H1 (cell line): ENCODE measurements around the gene PRKN. TPM values are rescaled to one million over a fixed set of nuclear protein-coding genes. Genes with fewer than 3 reads are reported as not detected.

Source experiments
- CTCF ChIA-PET: fragments of 300-600 bp; sonication (Branson Sonifier 250); formaldehyde crosslinking; loops from one replicate; lab custom pipeline; 2021; ENCODE audit not compliant: partially characterized antibody; lab: Charles Lee
- POLR2A ChIA-PET: fragments of 300-600 bp; sonication (Branson Sonifier 250); formaldehyde crosslinking; loops from one replicate; lab custom pipeline; 2021; ENCODE audit warnings: inconsistent platforms; ENCODE audit not compliant: partially characterized antibody; lab: Charles Lee
- DNase-seq, 2 experiments: peaks; one replicate each; pipeline versions ENCODE4 v3.0.0 to v3.0.0-alpha.2; 2010 to 2022; ENCODE audit warnings: low spot score in 2 of 2, low read depth in 1 of 2, mixed read lengths in 1 of 2
- FAIRE-seq: peaks from 2 replicates; lab custom pipeline; 2011; peaks lifted over from hg19 to GRCh38; lab: Jason Lieb, UNC
- H2AFZ ChIP-seq: 2 replicates; pipeline ENCODE4 v1.8.1; 2012; ENCODE audit warnings: low read length, inconsistent platforms
- H2AK5ac ChIP-seq: 2 replicates; pipeline ENCODE4 v1.6.1; 2013; ENCODE audit warnings: low read depth, low read length
- H2BK120ac ChIP-seq: replicated peaks from 2 replicates; pipeline ENCODE3; 2013; ENCODE audit warnings: low read depth, low read length, inconsistent platforms
- H2BK12ac ChIP-seq: 2 replicates; pipeline ENCODE4 v1.6.1; 2013; ENCODE audit warnings: low read depth, low read length
- H2BK15ac ChIP-seq: 2 replicates; pipeline ENCODE4 v1.6.1; 2013; ENCODE audit warnings: low read length
- H2BK20ac ChIP-seq: 2 replicates; pipeline ENCODE4 v1.6.1; 2013; ENCODE audit warnings: low read length
- H2BK5ac ChIP-seq: 2 replicates; pipeline ENCODE4 v1.6.1; 2013; ENCODE audit warnings: low read depth, low read length
- H3K14ac ChIP-seq: 2 replicates; pipeline ENCODE4 v1.6.1; 2013; ENCODE audit warnings: inconsistent platforms; ENCODE audit not compliant: insufficient read length
- H3K18ac ChIP-seq: 2 replicates; pipeline ENCODE4 v1.6.1; 2013; ENCODE audit warnings: low read length; ENCODE audit errors: extremely low read depth
- H3K23ac ChIP-seq: 2 replicates; pipeline ENCODE4 v1.6.1; 2013; ENCODE audit warnings: inconsistent platforms; ENCODE audit not compliant: insufficient read length
- H3K23me2 ChIP-seq: 2 replicates; pipeline ENCODE4 v1.6.1; 2013; ENCODE audit warnings: low read depth, low read length
- H3K27ac ChIP-seq: 2 replicates; pipeline ENCODE4 v1.6.1; 2011; ENCODE audit warnings: low read depth, low read length, inconsistent platforms
- H3K27me3 ChIP-seq, 4 experiments: replicated peaks in 1 of 4; 1 replicate in 1 of 4; 2 replicates in 3 of 4; pipeline versions ENCODE4 v1.6.1 to v1.8.1; 2011 to 2013; ENCODE audit warnings: low read length in 3 of 4, mild to moderate bottlenecking in 3 of 4, inconsistent platforms in 2 of 4, mixed read lengths in 2 of 4, moderate library complexity in 1 of 4; ENCODE audit not compliant: control insufficient read depth in 3 of 4, insufficient read depth in 3 of 4; ENCODE audit errors: extremely low read depth in 1 of 4
- H3K36me3 ChIP-seq, 4 experiments: 2 replicates each; pipeline versions ENCODE4 v1.6.1 to v1.8.1; 2011 to 2013; ENCODE audit warnings: mild to moderate bottlenecking in 4 of 4, low read length in 3 of 4, moderate library complexity in 2 of 4, control low read depth in 1 of 4, inconsistent platforms in 1 of 4; ENCODE audit not compliant: insufficient read depth in 4 of 4, control insufficient read depth in 2 of 4
- H3K4ac ChIP-seq: replicated peaks from 2 replicates; pipeline ENCODE3; 2013; ENCODE audit warnings: low read length, low read depth, mixed read lengths, inconsistent platforms; ENCODE audit not compliant: insufficient read length
- H3K4me1 ChIP-seq, 4 experiments: replicated peaks in 1 of 4; 1 replicate in 1 of 4; 2 replicates in 3 of 4; pipeline versions ENCODE4 v1.6.1 to v1.8.1; 2011 to 2013; ENCODE audit warnings: low read length in 3 of 4, inconsistent platforms in 2 of 4, mixed read lengths in 1 of 4; ENCODE audit not compliant: insufficient read depth in 4 of 4, control insufficient read depth in 3 of 4
- H3K4me2 ChIP-seq, 2 experiments: 2 replicates each; pipeline versions ENCODE4 v1.6.1 to v1.8.1; 2011 to 2013; ENCODE audit warnings: low read depth in 2 of 2, low read length in 2 of 2, control low read depth in 1 of 2, inconsistent platforms in 1 of 2, mild to moderate bottlenecking in 1 of 2; ENCODE audit not compliant: insufficient read depth in 1 of 2
- H3K4me3 ChIP-seq, 4 experiments: fragments of 200-600, 300-600 bp in 1 of 4; sonication (generic), shearing (Covaris generic), sonication (Bioruptor Twin) in 1 of 4; 2 replicates each; pipeline versions ENCODE4 v1.5.1 to v1.8.1; 2011 to 2016; ENCODE audit warnings: low read length in 4 of 4, low read depth in 3 of 4, control low read depth in 2 of 4, inconsistent platforms in 2 of 4, mild to moderate bottlenecking in 2 of 4, mixed read lengths in 1 of 4, moderate library complexity in 1 of 4; ENCODE audit not compliant: insufficient read depth in 2 of 4; ENCODE audit errors: extremely low read depth in 1 of 4
- H3K56ac ChIP-seq: replicated peaks from 2 replicates; pipeline ENCODE3; 2013; ENCODE audit warnings: low read depth, mild to moderate bottlenecking, mixed read lengths, low read length, inconsistent platforms; ENCODE audit not compliant: insufficient read length
- H3K79me1 ChIP-seq: 2 replicates; pipeline ENCODE4 v1.6.1; 2013; ENCODE audit warnings: low read depth, low read length, control low read depth
- H3K79me2 ChIP-seq, 2 experiments: 2 replicates each; pipeline versions ENCODE4 v1.6.1 to v1.8.1; 2012 to 2013; ENCODE audit warnings: low read length in 2 of 2, mild to moderate bottlenecking in 2 of 2, inconsistent platforms in 1 of 2; ENCODE audit not compliant: insufficient read depth in 2 of 2, control insufficient read depth in 1 of 2
- H3K9ac ChIP-seq, 4 experiments: replicated peaks in 1 of 4; 1 replicate in 1 of 4; 2 replicates in 3 of 4; pipeline versions ENCODE4 v1.6.1 to v1.8.1; 2011 to 2013; ENCODE audit warnings: low read depth in 3 of 4, low read length in 3 of 4, control low read depth in 2 of 4, mild to moderate bottlenecking in 2 of 4, moderate library complexity in 2 of 4, inconsistent platforms in 1 of 4; ENCODE audit errors: extremely low read depth in 1 of 4
- H3K9me3 ChIP-seq, 2 experiments: 2 replicates each; pipeline versions ENCODE4 v1.6.1 to v1.8.1; 2012 to 2013; ENCODE audit warnings: mild to moderate bottlenecking in 2 of 2, moderate library complexity in 2 of 2, control low read depth in 1 of 2, inconsistent platforms in 1 of 2, low read depth in 1 of 2, low read length in 1 of 2, mixed read lengths in 1 of 2; ENCODE audit not compliant: insufficient read depth in 2 of 2
- H4K20me1 ChIP-seq, 2 experiments: replicated peaks in 1 of 2; 2 replicates each; pipeline versions ENCODE3 to v1.8.1; 2011 to 2013; ENCODE audit warnings: inconsistent platforms in 2 of 2, low read length in 2 of 2, mild to moderate bottlenecking in 1 of 2; ENCODE audit not compliant: insufficient read depth in 2 of 2, control insufficient read depth in 1 of 2
- H4K5ac ChIP-seq: 2 replicates; pipeline ENCODE4 v1.6.1; 2013; ENCODE audit warnings: low read length, low read depth, mixed read lengths, inconsistent platforms; ENCODE audit not compliant: insufficient read length
- H4K8ac ChIP-seq: 2 replicates; pipeline ENCODE4 v1.8.0; 2013; ENCODE audit warnings: mild to moderate bottlenecking, moderate library complexity, low read length, inconsistent platforms; ENCODE audit not compliant: insufficient read depth; ENCODE audit errors: extremely low read depth
- H4K91ac ChIP-seq: replicated peaks from 2 replicates; pipeline ENCODE3; 2013; ENCODE audit warnings: low read length, mixed read lengths, inconsistent platforms; ENCODE audit not compliant: insufficient read length
- ASH2L ChIP-seq: fragments of 200-600, 300-600 bp; sonication (generic); IDR thresholded peaks from one replicate; pipeline ENCODE4 v1.7.1; 2017; ENCODE audit warnings: low read length
- E2F6 ChIP-seq: IDR thresholded peaks from 2 replicates; pipeline ENCODE4 v1.6.1; 2012; ENCODE audit warnings: inconsistent platforms
- EGR1 ChIP-seq: IDR thresholded peaks from 2 replicates; pipeline ENCODE4 v1.6.1; 2011; ENCODE audit warnings: low read depth, low read length, borderline replicate concordance
- POLR2AphosphoS5 ChIP-seq: IDR thresholded peaks from 2 replicates; pipeline ENCODE4 v1.6.1; 2011; ENCODE audit warnings: low read depth, low read length
- RAD21 ChIP-seq, 2 experiments: IDR thresholded peaks in 1 of 2; conservative IDR thresholded peaks in 1 of 2; 2 replicates each; pipeline ENCODE4 v1.6.1; 2011; ENCODE audit warnings: low read depth in 2 of 2, low read length in 2 of 2, improper control_type of control experiment in 1 of 2, inconsistent platforms in 1 of 2, mild to moderate bottlenecking in 1 of 2, moderate library complexity in 1 of 2
- SAP30 ChIP-seq: fragments of 300-600 bp; sonication (generic); IDR thresholded peaks from 2 replicates; pipeline ENCODE4 v1.7.1; 2012; ENCODE audit warnings: low read length, moderate library complexity, mild to moderate bottlenecking, inconsistent platforms; ENCODE audit not compliant: insufficient read depth, insufficient replicate concordance
- TAF1 ChIP-seq: IDR thresholded peaks from 2 replicates; pipeline ENCODE4 v1.6.1; 2011; ENCODE audit warnings: mild to moderate bottlenecking, low read depth, low read length
- YY1 ChIP-seq: IDR thresholded peaks from 2 replicates; pipeline ENCODE4 v1.6.1; 2011; ENCODE audit warnings: low read depth, mild to moderate bottlenecking, low read length
- WGBS, 2 experiments: shearing (Covaris generic) in 1 of 2; methylation state at CpG; one replicate each; pipeline versions ENCODE4 v1.1.6 to v1.1.7; 2013 to 2015; ENCODE audit warnings: low lambda C conversion rate in 2 of 2, mixed read lengths in 2 of 2, inconsistent platforms in 1 of 2, low coverage in 1 of 2, missing lambda C conversion rate in 1 of 2; ENCODE audit not compliant: insufficient replicate concordance in 2 of 2, insufficient coverage in 1 of 2, insufficient read length in 1 of 2; ENCODE audit errors: extremely low coverage in 1 of 2, missing lambda C conversion rate in 1 of 2; 5-methylcytosine and 5-hydroxymethylcytosine counted together
- polyA plus RNA-seq, 7 experiments: library from polyadenylated mRNA; depleted of rRNA in 3 of 7; stranded (reverse) in 5 of 7; unstranded in 2 of 7; fragments of >200 nt in 5 of 7; fragments of 200-250 nt in 2 of 7; gene quantifications; 1 replicate in 5 of 7; 2 replicates in 1 of 7; 4 replicates in 1 of 7; pipeline versions ENCODE4 v1.2.1 to v1.2.3, GENCODE V29; 2011 to 2013; ENCODE audit warnings: missing spikeins in 2 of 7, mixed read lengths in 2 of 7
- total RNA-seq: library from RNA; stranded (reverse); fragmentation: NEBNext Ultra II Directional; extraction: Animal tissue kit (Norgen Biotek cat#: 25700); gene quantifications from 2 replicates; pipeline ENCODE4 v1.2.1, GENCODE V29; 2021

The PRKN gene
- total and polyA plus RNA-seq, 2 of the 8 experiments (the other 6 are each of a cell fraction or from before 2014, with no cell fraction given) = 0.13 to 0.29 TPM

GRCh38 chr6:161594412-161594811, 1133.2 kb downstream of the PRKN start:
- H3K23me2 ChIP-seq = no peaks in the 10 kb centered on the region
- H4K91ac ChIP-seq = no peak overlapping the region
- no peaks in the 10 kb centered on the region for H3K9me3 ChIP-seq
- H2BK12ac ChIP-seq = no peak overlapping the region
- no peak for FAIRE-seq
- H3K14ac ChIP-seq = no peak overlapping the region
- H3K79me1 ChIP-seq = no peaks in the 10 kb centered on the region
- no peak overlapping the region for H4K5ac ChIP-seq
- no peak overlapping the region for H3K18ac ChIP-seq
- H2AFZ ChIP-seq = no peak overlapping the region
- H3K9ac ChIP-seq = no peak overlapping the region
- ChIA-PET CTCF (interaction anchor here (0.7 kb wide), 1 partner anchor 18 kb away, joined by 3 read pairs; no protein-coding TSS in a partner anchor), POLR2A (no interaction called here)
- H2BK15ac ChIP-seq = no peak overlapping the region
- no peaks in the 10 kb centered on the region for H3K79me2 ChIP-seq
- TF ChIP-seq YY1 = no peak
- no peak for TF ChIP-seq TAF1
- TF ChIP-seq SAP30 = no peak
- TF ChIP-seq EGR1 = no peak
- no peak for TF ChIP-seq ASH2L
- no peak for TF ChIP-seq E2F6
- TF ChIP-seq POLR2AphosphoS5 = no peak
- no peak for TF ChIP-seq RAD21 (IDR thresholded peaks at IDR 0.05 in 1 of 2, conservative IDR thresholded peaks at IDR 0.05 in 1 of 2; ENCODE audit: low read depth in 2 of 2, low read length in 2 of 2)
- no peak overlapping the region for H3K23ac ChIP-seq
- no peaks in the 10 kb centered on the region; a peak in 1 of 8 replicates for H3K36me3 ChIP-seq
- H2BK5ac ChIP-seq = no peak overlapping the region
- H2AK5ac ChIP-seq = no peak overlapping the region
- H3K27ac ChIP-seq = no peak overlapping the region
- H4K8ac ChIP-seq = no peak overlapping the region
- no peaks in the 10 kb centered on the region for H4K20me1 ChIP-seq
- no peak overlapping the region for H3K4me2 ChIP-seq
- 100% methylated on average over 1 of the region's 1 CpG; no CpG with 5 or more reads in 1 of the 2 experiments for WGBS, 2 experiments
- no peak overlapping the region for H3K56ac ChIP-seq
- no peak overlapping the region for H2BK120ac ChIP-seq
- H2BK20ac ChIP-seq = no peak overlapping the region
- no peak for DNase-seq
- no peak overlapping the region for H3K4ac ChIP-seq
- H3K4me1 ChIP-seq = no peaks in the 10 kb centered on the region
- H3K4me3 ChIP-seq = no peak overlapping the region
- no peaks in the 10 kb centered on the region for H3K27me3 ChIP-seq
